Suprapubic skin (tissue), 4 donors: Measurements from ENCODE around the gene CD44. TPM values are rescaled to one million over a fixed set of nuclear protein-coding genes. Genes with fewer than 3 reads are reported as not detected.

Experiments
- DNase-seq, 2 donors: peaks; one replicate each; pipeline ENCODE4 v3.0.0-alpha.2; 2019; ENCODE audit warnings: low spot score in 2 of 2
- H3K27ac ChIP-seq: fragments of 200-600 bp; sonication (generic); one replicate; pipeline ENCODE4 v1.5.1; 2019
- H3K27me3 ChIP-seq: fragments of 200-600 bp; sonication (generic); one replicate; pipeline ENCODE4 v1.5.1; 2019
- H3K36me3 ChIP-seq: fragments of 200-600 bp; sonication (generic); one replicate; pipeline ENCODE4 v1.5.1; 2019
- H3K4me1 ChIP-seq: fragments of 200-600 bp; sonication (generic); one replicate; pipeline ENCODE4 v1.5.1; 2019
- H3K4me3 ChIP-seq: fragments of 200-600 bp; sonication (generic); one replicate; pipeline ENCODE4 v1.5.1; 2019; ENCODE audit warnings: mild to moderate bottlenecking
- H3K9me3 ChIP-seq: fragments of 200-600 bp; sonication (generic); one replicate; pipeline ENCODE4 v1.5.1; 2019
- EP300 ChIP-seq: sonication (generic); formaldehyde crosslinking; IDR thresholded peaks from one replicate; pipeline ENCODE4 v1.6.1; 2017; ENCODE audit warnings: antibody characterized with exemption
- POLR2A ChIP-seq, 2 donors: fragments of 450-650 bp; IDR thresholded peaks; one replicate each; pipeline ENCODE4 v1.6.1; 2017; ENCODE audit warnings: antibody characterized with exemption in 2 of 2, mild to moderate bottlenecking in 2 of 2, moderate library complexity in 2 of 2
- POLR2AphosphoS5 ChIP-seq, 3 donors: sonication (generic); formaldehyde crosslinking; IDR thresholded peaks; one replicate each; pipeline ENCODE4 v1.6.1; 2017; ENCODE audit warnings: antibody characterized with exemption in 3 of 3
- WGBS: methylation state at CpG from one replicate; pipeline ENCODE4 v1.1.5; 2018; 5-methylcytosine and 5-hydroxymethylcytosine counted together
- total RNA-seq, 4 donors: library from RNA; depleted of rRNA; stranded (reverse); fragments of >200 nt; gene quantifications; one replicate each; pipeline ENCODE4 v1.1.0, GENCODE V29; 2016
- TF ChIP-seq, protein P1 (sequence below), 2 donors: fragments of 200-600 bp in 1 of 2; fragments of 450-650 bp in 1 of 2; sonication (generic) in 1 of 2; IDR thresholded peaks; one replicate each; pipeline ENCODE4 v1.5.1; 2016 to 2019; ENCODE audit warnings: antibody characterized with exemption in 2 of 2, mild to moderate bottlenecking in 1 of 2, moderate library complexity in 1 of 2

CD44 gene
- total RNA-seq, 4 donors from 2014 or later: 1,361 to 2,207 (median 1,502) TPM

GRCh38 chr11:35174666-35175065, 35.7 kb downstream of the CD44 start:
- peaks cover 87% of the 10 kb centered on the region for H3K4me1 ChIP-seq
- TF ChIP-seq, protein P1, sequence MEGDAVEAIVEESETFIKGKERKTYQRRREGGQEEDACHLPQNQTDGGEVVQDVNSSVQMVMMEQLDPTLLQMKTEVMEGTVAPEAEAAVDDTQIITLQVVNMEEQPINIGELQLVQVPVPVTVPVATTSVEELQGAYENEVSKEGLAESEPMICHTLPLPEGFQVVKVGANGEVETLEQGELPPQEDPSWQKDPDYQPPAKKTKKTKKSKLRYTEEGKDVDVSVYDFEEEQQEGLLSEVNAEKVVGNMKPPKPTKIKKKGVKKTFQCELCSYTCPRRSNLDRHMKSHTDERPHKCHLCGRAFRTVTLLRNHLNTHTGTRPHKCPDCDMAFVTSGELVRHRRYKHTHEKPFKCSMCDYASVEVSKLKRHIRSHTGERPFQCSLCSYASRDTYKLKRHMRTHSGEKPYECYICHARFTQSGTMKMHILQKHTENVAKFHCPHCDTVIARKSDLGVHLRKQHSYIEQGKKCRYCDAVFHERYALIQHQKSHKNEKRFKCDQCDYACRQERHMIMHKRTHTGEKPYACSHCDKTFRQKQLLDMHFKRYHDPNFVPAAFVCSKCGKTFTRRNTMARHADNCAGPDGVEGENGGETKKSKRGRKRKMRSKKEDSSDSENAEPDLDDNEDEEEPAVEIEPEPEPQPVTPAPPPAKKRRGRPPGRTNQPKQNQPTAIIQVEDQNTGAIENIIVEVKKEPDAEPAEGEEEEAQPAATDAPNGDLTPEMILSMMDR (IDR thresholded peaks at IDR 0.05): no peak
- TF ChIP-seq EP300 (no peak), POLR2A (IDR thresholded peaks at IDR 0.05) (no peak), POLR2AphosphoS5 (IDR thresholded peaks at IDR 0.05) (no peak)
- WGBS: 39% methylated on average over 3 of the region's 3 CpGs

GRCh38 chr11:35177370-35177769, 38.4 kb downstream of the CD44 start:
- Histone ChIP-seq H3K9me3 (no peaks in the 10 kb centered on the region), H3K4me1 (peaks cover 84% of the 10 kb centered on the region), H3K36me3 (peaks cover 36% of the 10 kb centered on the region), H3K4me3 (no peak overlapping the region), H3K27me3 (no peaks in the 10 kb centered on the region), H3K27ac (no peak overlapping the region)
- DNase-seq: no peak
- TF ChIP-seq POLR2A (IDR thresholded peaks at IDR 0.05) (no peak), POLR2AphosphoS5 (IDR thresholded peaks at IDR 0.05) (no peak), EP300 (no peak)
- TF ChIP-seq, protein P1 (IDR thresholded peaks at IDR 0.05): no peak
- WGBS: 89% methylated on average over 5 of the region's 5 CpGs

More at GRCh38 chr11:35174666-35175065, 35.7 kb downstream of the CD44 start:
- H3K27ac ChIP-seq: peak overlapping the region; percentile 21
- no peaks in the 10 kb centered on the region for H3K9me3 ChIP-seq
- no peak for DNase-seq
- peaks cover 21% of the 10 kb centered on the region for H3K36me3 ChIP-seq
- no peaks in the 10 kb centered on the region for H3K27me3 ChIP-seq
- no peak overlapping the region for H3K4me3 ChIP-seq

DNA sequence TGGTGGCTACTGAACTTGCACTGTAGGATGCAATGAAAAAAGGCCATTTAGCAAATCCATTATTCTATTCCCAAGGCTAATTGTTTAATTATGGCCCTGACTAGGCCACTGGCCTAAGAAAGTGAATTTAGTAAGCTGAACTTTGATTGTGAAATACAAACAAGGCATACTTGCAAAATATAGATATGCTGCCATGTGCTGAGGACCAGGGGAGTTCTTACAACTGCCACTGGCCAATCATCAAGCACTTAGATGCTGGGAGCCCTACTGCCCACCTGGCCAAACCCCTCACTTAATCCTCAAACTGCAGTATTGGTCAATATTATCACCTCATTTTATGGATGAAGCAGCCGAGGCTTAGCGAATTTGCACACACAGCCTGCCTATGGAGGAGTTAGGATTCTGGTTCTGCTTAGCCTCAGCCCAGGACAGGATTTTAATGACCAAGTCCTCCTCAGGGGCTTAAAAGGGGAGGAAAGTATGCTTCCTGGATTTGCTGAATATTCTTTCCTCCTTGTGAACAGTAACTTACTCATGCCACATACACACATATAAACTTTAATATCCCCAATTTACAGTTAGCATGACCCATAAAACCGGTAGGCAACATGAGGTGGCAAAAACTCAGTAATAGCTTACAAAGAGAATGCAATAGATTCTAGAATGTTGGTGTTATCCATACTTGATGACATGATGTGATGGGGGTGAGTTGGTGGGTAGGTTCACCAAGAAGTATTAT, 39.3 kb downstream of the CD44 start:
- no peak for DNase-seq
- Histone ChIP-seq H3K4me3 (no peak overlapping the region), H3K36me3 (peaks cover 39% of the 10 kb centered on the region), H3K27me3 (no peaks in the 10 kb centered on the region), H3K9me3 (no peaks in the 10 kb centered on the region), H3K27ac (peak overlapping the region; percentile 39), H3K4me1 (peaks cover 84% of the 10 kb centered on the region)
- TF ChIP-seq EP300 (no peak), POLR2A (IDR thresholded peaks at IDR 0.05) (no peak), POLR2AphosphoS5 (IDR thresholded peaks at IDR 0.05) (no peak)
- TF ChIP-seq, protein P1 (IDR thresholded peaks at IDR 0.05): no peak
- 65% methylated on average over 3 of the region's 3 CpGs for WGBS

- WGBS: 40% methylated on average over 2 of the region's 2 CpGs
Measured at GRCh38 chr11:35178873-35179272, 39.9 kb downstream of the CD44 start.

DNA sequence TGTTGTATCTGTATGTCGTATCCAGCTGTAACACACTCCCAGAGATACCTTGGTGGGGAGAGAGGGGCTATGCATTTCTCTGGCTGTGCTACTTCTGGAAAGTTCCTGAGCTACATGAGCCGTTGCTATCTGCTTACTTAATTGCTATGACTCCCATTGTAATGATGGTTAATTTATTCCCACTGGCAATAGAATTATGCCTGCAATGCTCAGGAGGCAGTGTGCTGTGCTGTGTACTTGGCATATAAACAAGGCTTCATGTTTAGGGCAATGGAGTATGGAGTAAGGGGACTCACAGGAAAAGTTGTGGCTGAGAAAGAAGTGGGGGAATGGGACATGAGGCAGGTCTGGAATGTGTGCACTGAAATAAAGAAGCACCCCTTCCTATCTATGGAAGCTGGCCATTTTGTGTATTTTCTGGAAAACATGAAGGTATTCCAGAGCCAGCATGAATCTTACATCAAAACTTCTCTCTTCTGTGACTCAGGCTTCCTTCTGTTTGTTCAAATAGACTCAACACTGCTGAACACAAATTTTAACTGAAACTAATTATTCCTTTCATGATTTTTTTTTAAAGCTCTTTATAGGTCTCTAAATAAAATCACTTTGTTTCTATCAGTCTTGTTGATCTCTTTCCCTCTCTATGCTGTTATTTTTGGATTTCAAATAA, 40.6 kb downstream of the CD44 start:
- Histone ChIP-seq H3K36me3 (peaks cover 50% of the 10 kb centered on the region), H3K4me3 (no peak overlapping the region), H3K27ac (peak overlapping the region; percentile 39), H3K27me3 (no peaks in the 10 kb centered on the region), H3K9me3 (no peaks in the 10 kb centered on the region), H3K4me1 (peaks cover 77% of the 10 kb centered on the region)
- no peak for DNase-seq
- no peak for TF ChIP-seq EP300
- TF ChIP-seq, protein P1 (IDR thresholded peaks at IDR 0.05): no peak
- TF ChIP-seq POLR2A (IDR thresholded peaks at IDR 0.05): no peak
- no peak for TF ChIP-seq POLR2AphosphoS5 (IDR thresholded peaks at IDR 0.05)
- WGBS: 50% methylated on average over 2 of the region's 2 CpGs

More at GRCh38 chr11:35178873-35179272, 39.9 kb downstream of the CD44 start:
- Histone ChIP-seq H3K9me3 (no peaks in the 10 kb centered on the region), H3K27me3 (no peaks in the 10 kb centered on the region), H3K4me3 (no peak overlapping the region), H3K36me3 (peaks cover 43% of the 10 kb centered on the region), H3K27ac (peak overlapping the region; percentile 39), H3K4me1 (peaks cover 80% of the 10 kb centered on the region)
- TF ChIP-seq POLR2A (IDR thresholded peaks at IDR 0.05) (no peak), POLR2AphosphoS5 (IDR thresholded peaks at IDR 0.05) (peak in 2 of 3 donors; percentile 15 to 38), EP300 (no peak)
- no peak for DNase-seq
